Hematopoietic multipotent progenitor cell (in vitro differentiated cells): ENCODE data around the gene CD14. TPM values are rescaled to one million over a fixed set of nuclear protein-coding genes. Genes with fewer than 3 reads are reported as not detected.
"Not testable (repeated sequence)": the region's sequence is repeated elsewhere in the genome, so short reads cannot be mapped to it uniquely, and the experiment has no call there.

Source experiments
- DNase-seq, 3 donors: peaks; one replicate each; pipeline ENCODE4 v3.0.0-alpha.2; 2011 to 2015; ENCODE audit warnings: low read depth in 2 of 3, low spot score in 2 of 3
- total RNA-seq: library from RNA; depleted of rRNA; stranded (reverse); fragments of >200 nt; gene quantifications from one replicate; pipeline ENCODE4 v1.2.3, GENCODE V29; 2012

Gene CD14
- total RNA-seq, result 5.4 TPM

DNA sequence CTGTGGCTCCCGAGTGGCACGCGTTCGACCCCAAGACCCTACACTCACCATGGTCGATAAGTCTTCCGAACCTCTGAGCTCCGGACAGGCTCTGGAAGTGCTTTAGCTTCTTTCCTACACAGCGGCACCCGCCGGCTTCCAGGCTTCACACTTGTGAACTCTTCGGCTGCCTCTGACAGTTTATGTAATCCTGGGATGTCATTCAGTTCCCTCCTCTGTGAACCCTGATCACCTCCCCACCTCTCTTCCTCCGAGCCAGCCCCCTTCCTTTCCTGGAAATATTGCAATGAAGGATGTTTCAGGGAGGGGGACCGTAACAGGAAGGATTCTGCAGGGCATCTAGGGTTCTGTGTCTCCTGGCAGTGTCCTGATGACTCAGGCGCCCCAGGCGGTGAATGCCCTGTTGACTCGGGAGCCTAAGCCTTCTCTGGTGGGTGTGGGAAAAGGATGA is at the start of gene CD14:
Gene CD14 (minus strand): TSS at position 155 of the 451 bp plus-strand sequence. CDS start 104 bp downstream, at position 51.
- no peak for DNase-seq

GRCh38 chr5:140678993-140679392 is 46.0 kb upstream of the CD14 start:
- DNase-seq, result peak in 1 of 3 donors; percentile 26

DNA sequence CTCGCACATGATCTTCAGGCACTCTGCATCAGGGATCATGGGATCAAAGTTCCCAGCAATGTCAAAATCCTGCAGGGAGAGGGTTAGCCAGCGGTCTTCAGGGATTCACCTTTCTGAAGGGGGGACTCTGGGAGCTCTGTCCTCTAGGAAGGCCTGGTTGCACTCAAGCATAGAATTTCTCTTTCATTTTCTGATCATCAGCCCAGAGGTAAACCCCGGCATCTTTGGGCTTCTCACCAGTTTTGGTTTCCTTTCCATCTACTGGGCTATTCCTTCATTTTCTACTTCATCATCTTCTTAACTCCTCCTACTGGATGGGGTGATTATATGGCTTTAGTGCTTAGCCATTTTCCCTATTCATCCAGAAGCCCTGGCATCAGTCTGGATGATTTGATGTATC is 45.0 kb upstream of the CD14 start:
- DNase-seq, result no peak

DNA sequence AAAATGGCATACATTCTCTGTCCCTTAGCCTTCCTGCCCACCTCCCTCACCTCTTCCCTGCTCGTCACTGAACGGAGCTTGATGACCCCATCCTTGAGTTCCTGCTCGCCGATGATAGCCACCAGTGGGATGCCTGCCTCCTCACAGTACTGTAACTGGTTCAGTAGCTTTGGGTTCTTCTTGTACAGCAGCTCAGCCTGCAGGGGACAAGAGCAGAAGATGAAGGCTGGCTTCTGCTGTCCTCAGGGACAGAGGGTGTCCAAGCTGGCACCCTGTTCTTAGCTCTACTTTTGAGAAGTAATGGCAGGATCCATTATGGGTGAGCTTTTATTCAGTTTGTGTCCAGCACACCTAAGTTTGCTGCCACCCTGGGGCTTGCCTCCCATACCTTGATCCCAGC is 41.7 kb upstream of the CD14 start:
- DNase-seq, result no peak

DNA sequence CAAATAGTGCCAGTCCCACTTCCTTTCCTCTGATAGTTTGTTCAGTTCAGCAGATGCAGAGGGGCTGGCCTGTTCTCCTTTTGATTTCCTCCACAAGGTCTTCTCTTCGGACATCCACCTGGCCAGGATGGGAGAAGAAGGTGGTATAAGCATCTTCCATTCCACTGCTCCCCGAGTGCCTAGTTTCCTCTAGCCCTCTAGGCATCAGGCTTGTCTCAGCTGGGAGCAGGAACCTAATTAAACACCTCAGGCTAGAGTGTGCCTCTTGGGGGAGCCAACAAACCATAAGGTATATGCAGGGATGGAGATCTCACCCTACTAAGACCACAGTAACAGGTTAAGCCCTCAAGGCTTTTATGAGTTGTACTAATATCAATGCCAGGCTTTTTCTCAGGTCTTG is 41.2 kb upstream of the CD14 start:
- DNase-seq, result no peak

GRCh38 chr5:140673187-140673976 is 40.4 kb upstream of the CD14 start, which contains the start of gene DND1:
Gene DND1 (minus strand): TSS chr5:140673576. CDS start chr5:140673542, 34 bp downstream.
- no peak for DNase-seq

DNA sequence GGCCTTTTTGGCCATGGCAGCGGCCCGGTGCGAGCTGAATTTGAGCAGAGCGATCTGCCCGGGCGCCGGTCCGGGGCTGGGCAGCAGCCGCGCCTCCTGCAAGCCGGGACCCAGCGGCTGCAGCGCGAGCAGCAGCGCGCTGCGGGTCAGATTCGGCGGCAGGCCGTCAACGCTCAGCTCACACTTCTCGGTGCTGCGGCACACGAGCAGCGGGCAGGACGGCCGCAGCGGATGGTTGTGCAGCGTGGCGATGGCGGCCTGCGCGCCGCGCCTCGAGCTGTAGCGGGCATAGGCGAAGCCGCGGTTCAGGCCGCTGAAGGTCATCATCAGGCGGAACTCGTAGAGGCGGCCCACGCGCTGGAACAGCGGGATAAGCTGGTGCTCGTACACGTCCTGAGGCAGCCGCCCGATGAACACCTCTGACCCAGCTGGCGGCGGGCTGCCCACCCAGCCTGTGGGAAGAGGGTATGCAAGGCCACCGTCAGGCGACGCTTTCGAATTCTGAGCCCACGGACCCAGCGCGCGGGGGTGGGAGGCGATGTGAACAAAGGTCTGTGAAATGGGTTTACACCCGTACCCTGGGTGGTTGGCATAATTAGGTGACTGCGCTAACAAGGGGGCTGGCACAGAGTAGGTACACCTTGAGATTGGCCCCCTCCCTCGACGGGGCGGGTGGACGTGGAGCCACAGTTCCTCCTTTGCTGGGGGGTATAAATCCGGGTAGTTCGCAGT is 39.6 kb upstream of the CD14 start:
- DNase-seq, result no peak

DNA sequence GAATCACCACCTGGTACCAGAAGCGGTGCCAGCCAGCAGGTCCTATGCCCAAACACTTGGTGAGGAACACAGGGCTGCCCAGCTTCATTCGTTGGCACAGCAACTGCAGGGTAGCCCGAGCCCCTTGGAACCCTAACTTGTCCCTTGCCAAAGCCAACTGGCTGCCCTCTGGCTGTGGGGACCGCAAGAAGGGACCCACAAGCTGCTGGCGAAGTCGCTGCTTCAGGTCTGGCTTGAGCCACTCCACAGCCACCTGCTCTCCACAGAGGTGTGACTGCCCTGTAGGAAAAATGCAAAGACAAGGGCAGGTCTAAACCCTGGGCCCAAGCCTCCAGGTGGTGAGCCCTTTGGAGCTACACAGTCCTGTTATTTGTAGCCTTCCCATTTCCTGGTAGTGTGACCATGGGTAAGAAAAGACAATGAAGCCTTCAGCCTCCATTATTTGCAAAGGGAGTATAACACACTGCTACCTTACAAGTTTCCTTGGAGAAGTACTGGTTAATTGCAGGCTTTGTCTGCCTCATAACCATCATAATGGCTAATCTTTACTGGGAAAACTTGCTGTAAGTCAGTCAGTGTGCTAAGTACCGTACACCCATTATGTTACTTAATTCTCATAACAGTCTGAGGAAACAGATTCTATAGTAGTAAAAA is 38.6 kb upstream of the CD14 start:
- no peak for DNase-seq

- DNase-seq, result not testable (repeated sequence)
Observed at GRCh38 chr5:140671035-140671434, 38.1 kb upstream of the CD14 start.

- DNase-seq, result peak; percentile 84 to 96 (median 95)
Observed at GRCh38 chr5:140664359-140665119, 31.6 kb upstream of the CD14 start, which contains the start of gene WDR55. Gene WDR55 (plus strand): TSS chr5:140664904. CDS start chr5:140664913, 9 bp downstream.

DNA sequence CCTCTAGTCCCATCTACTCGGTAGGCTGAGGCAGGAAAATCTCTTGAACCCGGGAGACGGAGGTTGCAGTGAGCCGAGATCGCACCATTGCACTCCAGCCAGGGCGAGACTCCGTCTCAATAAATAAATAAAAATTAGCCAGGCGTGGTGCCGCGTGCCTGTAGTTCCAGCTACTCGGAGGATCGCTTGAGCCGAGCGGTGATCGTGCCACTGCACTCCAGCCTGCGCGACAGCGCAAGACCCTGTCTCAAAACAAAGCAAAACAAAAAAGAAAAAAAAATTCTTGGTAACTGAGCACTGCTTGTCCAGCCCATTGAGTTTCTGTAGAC is 31.0 kb upstream of the CD14 start:
- no peak for DNase-seq

DNA sequence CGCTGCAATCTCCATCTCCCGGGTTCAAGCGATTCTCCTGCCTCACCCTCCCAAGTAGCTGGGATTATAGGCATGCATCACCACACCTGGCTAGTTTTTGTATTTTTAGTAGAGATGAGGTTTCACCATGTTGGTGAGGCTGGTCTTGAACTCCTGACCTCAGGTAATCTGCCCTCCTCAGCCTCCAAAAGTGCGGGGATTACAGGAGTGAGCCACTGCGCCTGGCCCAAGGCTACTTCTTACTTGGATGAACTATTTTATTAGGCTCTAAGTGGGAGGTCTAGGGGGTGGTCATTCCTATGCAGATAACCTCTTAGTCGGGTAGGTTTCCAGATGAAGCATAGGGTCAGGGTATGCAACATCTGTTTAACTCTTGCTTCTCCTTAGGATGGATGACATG is 27.4 kb upstream of the CD14 start:
- DNase-seq, result not testable (repeated sequence)

GRCh38 chr5:140658870-140659269 is 25.9 kb upstream of the CD14 start:
- DNase-seq, result no peak

- DNase-seq, result peak in 1 of 3 donors; percentile 19
Observed at GRCh38 chr5:140647042-140647419, 14.1 kb upstream of the CD14 start.

GRCh38 chr5:140642718-140643117 is 9.7 kb upstream of the CD14 start:
- DNase-seq, result no peak

DNA sequence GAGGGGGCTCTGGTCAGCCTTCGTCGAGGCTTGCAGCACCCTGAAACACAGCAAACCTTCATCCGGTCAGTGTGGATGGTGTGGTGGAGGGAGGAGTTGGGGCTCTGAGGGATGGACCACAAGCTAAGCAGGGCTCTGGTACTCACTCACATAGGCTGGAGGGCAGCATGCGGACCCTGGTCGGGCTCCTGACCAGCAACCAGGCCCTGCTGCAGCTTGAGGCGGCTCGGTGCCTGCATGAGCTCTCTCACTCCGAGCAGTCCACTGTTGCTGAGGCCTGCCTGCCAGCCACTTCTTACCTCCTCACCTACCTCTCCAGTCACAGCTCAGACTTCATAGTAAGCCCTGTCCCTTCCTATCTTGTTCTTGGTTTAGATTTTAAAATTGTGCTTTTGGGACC is 8.7 kb upstream of the CD14 start:
- no peak for DNase-seq

GRCh38 chr5:140639148-140639981 is 6.4 kb upstream of the CD14 start, which contains the start of gene TMCO6:
Gene TMCO6 (plus strand): TSS chr5:140639451. CDS start chr5:140639528, 77 bp downstream.
- DNase-seq, result peak; percentile 87 to 95 (median 95)

GRCh38 chr5:140638898-140639147 is 5.8 kb upstream of the CD14 start:
- DNase-seq, result not testable (repeated sequence)

DNA sequence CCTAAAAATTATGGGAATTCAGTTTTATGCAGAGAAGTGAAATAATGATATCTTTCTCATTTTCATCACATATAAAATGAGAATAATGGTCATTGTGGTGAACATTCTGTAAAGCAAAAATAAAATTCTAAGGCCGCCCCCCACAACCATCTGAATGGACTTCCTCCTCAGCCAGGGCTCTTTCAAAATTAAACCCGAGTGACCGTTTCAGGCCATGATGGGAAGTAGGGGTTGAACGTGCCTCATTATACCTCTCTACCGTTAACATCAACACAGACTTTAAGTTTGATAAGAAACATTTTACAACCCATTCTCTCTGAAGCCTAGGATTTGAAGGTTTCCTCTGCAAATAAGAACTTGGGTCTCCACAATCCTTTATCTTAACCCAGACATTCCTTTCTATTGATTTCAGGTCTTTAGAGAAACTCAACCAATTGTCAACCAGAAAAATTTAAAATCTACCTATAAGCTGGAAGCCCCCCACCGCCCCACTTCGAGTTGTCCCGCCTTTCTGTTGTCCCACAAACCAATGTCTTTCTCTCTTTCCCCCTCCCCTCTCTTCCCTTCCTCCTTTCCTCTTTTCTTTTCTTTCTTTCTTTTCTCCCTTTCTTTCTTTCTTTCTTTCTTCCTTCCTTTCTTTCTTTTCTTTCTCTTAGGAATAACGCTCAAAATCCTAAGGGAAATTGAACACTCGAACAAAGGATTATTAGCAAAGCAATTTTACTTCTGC is 4.6 kb upstream of the CD14 start:
- DNase-seq, result no peak
